HepG2 (cell line): ENCODE measurements around the gene ZNF503. TPM values are rescaled to one million over a fixed set of nuclear protein-coding genes. Genes with fewer than 3 reads are reported as not detected.
A peak's percentile ranks its signal among the peaks of the same experiment; 100 is the strongest.

Experiments used
- ATAD3A ChIP-seq: sonication (generic); formaldehyde crosslinking; IDR thresholded peaks from 2 replicates; pipeline ENCODE4 v1.4.0; 2020; ENCODE audit warnings: missing genetic modification reagents
- BRD4 ChIP-seq: sonication (generic); formaldehyde crosslinking; IDR thresholded peaks from 2 replicates; pipeline ENCODE4 v1.4.0; 2020; ENCODE audit warnings: missing genetic modification reagents
- EEA1 ChIP-seq: sonication (generic); formaldehyde crosslinking; IDR thresholded peaks from 2 replicates; pipeline ENCODE4 v1.5.1; 2020; ENCODE audit warnings: mild to moderate bottlenecking, missing genetic modification reagents, borderline replicate concordance
- EHMT2 ChIP-seq: fragments of 200-600 bp; sonication (generic); IDR thresholded peaks from 2 replicates; pipeline ENCODE4 v1.7.0; 2017; ENCODE audit warnings: antibody characterized with exemption, low read depth, low read length, borderline replicate concordance
- HCFC1 ChIP-seq: fragments of 150-350 bp; IDR thresholded peaks from 2 replicates; pipeline ENCODE4 v1.6.1; 2014; ENCODE audit warnings: low read depth, low read length
- HDAC2 ChIP-seq: sonication (generic); formaldehyde crosslinking; IDR thresholded peaks from 2 replicates; pipeline ENCODE4 v1.4.0; 2020; ENCODE audit warnings: missing genetic modification reagents
- HHEX ChIP-seq: IDR thresholded peaks from 2 replicates; pipeline ENCODE4 v1.6.1; 2016; ENCODE audit warnings: control low read depth
- JUND ChIP-seq: sonication (generic); formaldehyde crosslinking; IDR thresholded peaks from 2 replicates; pipeline ENCODE4 v1.8.0; 2022; ENCODE audit warnings: mild to moderate bottlenecking, missing genetic modification reagents
- KAT8 ChIP-seq: IDR thresholded peaks from 2 replicates; pipeline ENCODE4 v1.6.1; 2016; ENCODE audit warnings: missing genetic modification reagents, missing compliant biosample characterization
- LBX2 ChIP-seq: sonication (generic); formaldehyde crosslinking; IDR thresholded peaks from 2 replicates; pipeline ENCODE4 v1.5.0; 2020; ENCODE audit warnings: missing genetic modification reagents, mild to moderate bottlenecking, borderline replicate concordance
- MTA3 ChIP-seq: sonication (generic); formaldehyde crosslinking; IDR thresholded peaks from 2 replicates; pipeline ENCODE4 v1.4.0; 2020; ENCODE audit warnings: missing genetic modification reagents
- PRPF4 ChIP-seq: fragments of 200-400 bp; formaldehyde crosslinking; IDR thresholded peaks from 2 replicates; pipeline ENCODE4 v1.6.1; 2016; ENCODE audit warnings: low read length, low read depth; ENCODE audit not compliant: poor library complexity, severe bottlenecking
- RFX5 ChIP-seq: IDR thresholded peaks from 2 replicates; pipeline ENCODE4 v1.6.1; 2011; ENCODE audit warnings: low read depth, low read length, improper control_type of control experiment
- RORA ChIP-seq: sonication (generic); formaldehyde crosslinking; IDR thresholded peaks from 2 replicates; pipeline ENCODE4 v1.5.0; 2020; ENCODE audit warnings: mild to moderate bottlenecking, missing genetic modification reagents, moderate library complexity
- SETDB1 ChIP-seq: sonication (generic); formaldehyde crosslinking; IDR thresholded peaks from 2 replicates; pipeline ENCODE4 v1.5.1; 2020; ENCODE audit warnings: missing genetic modification reagents, mild to moderate bottlenecking, borderline replicate concordance
- SIX4 ChIP-seq: sonication (generic); formaldehyde crosslinking; IDR thresholded peaks from 2 replicates; pipeline ENCODE4 v1.4.0; 2020; ENCODE audit warnings: missing genetic modification reagents
- SNAPC2 ChIP-seq: sonication (generic); formaldehyde crosslinking; IDR thresholded peaks from 2 replicates; pipeline ENCODE4 v1.8.1; 2022; ENCODE audit warnings: mild to moderate bottlenecking, missing genetic modification reagents
- SRSF4 ChIP-seq: fragments of 200-400 bp; formaldehyde crosslinking; IDR thresholded peaks from one replicate; pipeline ENCODE4 v1.6.1; 2018; ENCODE audit warnings: mild to moderate bottlenecking, low read depth, low read length, moderate library complexity; ENCODE audit not compliant: poor library complexity, severe bottlenecking
- TBX2 ChIP-seq: sonication (generic); formaldehyde crosslinking; IDR thresholded peaks from 2 replicates; pipeline ENCODE4 v1.5.0; 2020; ENCODE audit warnings: missing genetic modification reagents, mild to moderate bottlenecking, borderline replicate concordance
- THAP11 ChIP-seq: IDR thresholded peaks from 2 replicates; pipeline ENCODE4 v1.6.1; 2016; ENCODE audit warnings: missing biosample characterization, missing genetic modification reagents
- ZBTB39 ChIP-seq: sonication (generic); formaldehyde crosslinking; IDR thresholded peaks from 2 replicates; pipeline ENCODE4 v1.5.0; 2020; ENCODE audit warnings: missing genetic modification reagents
- ZKSCAN8 ChIP-seq: IDR thresholded peaks from 2 replicates; pipeline ENCODE4 v1.6.1; 2016; ENCODE audit warnings: borderline replicate concordance, missing genetic modification reagents, missing compliant biosample characterization
- ZMAT5 ChIP-seq: sonication (generic); formaldehyde crosslinking; IDR thresholded peaks from 2 replicates; pipeline ENCODE4 v1.5.0; 2020; ENCODE audit warnings: mild to moderate bottlenecking, low read depth, missing genetic modification reagents, borderline replicate concordance
- ZNF234 ChIP-seq: sonication (generic); formaldehyde crosslinking; conservative IDR thresholded peaks from 2 replicates; pipeline ENCODE4 v1.5.1; 2020; ENCODE audit warnings: mild to moderate bottlenecking, missing genetic modification reagents
- ZNF562 ChIP-seq: sonication (generic); formaldehyde crosslinking; IDR thresholded peaks from 2 replicates; pipeline ENCODE4 v1.8.0; 2022; ENCODE audit warnings: missing genetic modification reagents, borderline replicate concordance
- ZSCAN22 ChIP-seq: sonication (generic); formaldehyde crosslinking; IDR thresholded peaks from 2 replicates; pipeline ENCODE4 v1.4.0; 2020; ENCODE audit warnings: mild to moderate bottlenecking, missing genetic modification reagents
- ZSCAN5A ChIP-seq: sonication (generic); formaldehyde crosslinking; IDR thresholded peaks from 2 replicates; pipeline ENCODE4 v1.8.0; 2022; ENCODE audit warnings: mild to moderate bottlenecking, missing genetic modification reagents, borderline replicate concordance
- polyA plus RNA-seq, 8 experiments: library from polyadenylated mRNA; depleted of rRNA in 3 of 8; stranded (reverse) in 7 of 8; unstranded in 1 of 8; fragments of >200 nt; fragmentation: Illumina TruSeq in 4 of 8; extraction: Trizol in 4 of 8; gene quantifications; 2 replicates each; pipeline versions ENCODE4 v1.2.1 to v1.2.3, GENCODE V29; 2011 to 2016; ENCODE audit warnings: low read depth in 4 of 8, missing spikeins in 1 of 8, mixed read lengths in 1 of 8; ENCODE audit not compliant: insufficient read depth in 1 of 8
- total RNA-seq, 5 experiments: library from RNA; depleted of rRNA; stranded (reverse); fragments of >200 nt; fragmentation: Illumina TruSeq; extraction: Trizol; gene quantifications; 2 replicates each; pipeline ENCODE4 v1.2.3, GENCODE V29; 2016; ENCODE audit warnings: low read depth in 1 of 5

ZNF503 gene
- total and polyA plus RNA-seq, 2 of the 13 experiments (the other 11 are each of a cell fraction or from before 2014, with no cell fraction given), result 2.7 to 8.3 TPM

GRCh38 chr10:75404815-75405597 is 3.4 kb upstream of the ZNF503 start (continued):
- TF ChIP-seq SETDB1, result no peak
- TF ChIP-seq ZNF234, result no peak; the same call in 1 of the 2 replicates
- TF ChIP-seq MTA3, result no peak
- TF ChIP-seq RFX5, result no peak
- no peak for TF ChIP-seq HCFC1
- peak; percentile 77; the same call in 1 of the 2 replicates for TF ChIP-seq BRD4 (CRISPR knock-in tag)
- no peak for TF ChIP-seq ZSCAN5A (CRISPR knock-in tag)
- TF ChIP-seq SIX4 (CRISPR knock-in tag), result no peak
- 0 out of 2 replicates have a peak, but pooled peaks have one; percentile 9 for TF ChIP-seq JUND (CRISPR knock-in tag)
- peak; percentile 25; the same call in 1 of the 2 replicates for TF ChIP-seq ZKSCAN8
- TF ChIP-seq PRPF4, result no peak
- TF ChIP-seq RORA (CRISPR knock-in tag), result 0 out of 2 replicates have a peak, but pooled peaks have one; percentile 49
- 0 out of 2 replicates have a peak, but pooled peaks have one; percentile 64 for TF ChIP-seq HDAC2 (CRISPR knock-in tag)
- no peak for TF ChIP-seq ZNF562
- no peak for TF ChIP-seq SRSF4
- TF ChIP-seq LBX2, result no peak
- TF ChIP-seq ZMAT5 (CRISPR knock-in tag), result no peak
- 0 out of 2 replicates have a peak, but pooled peaks have one; percentile 48 for TF ChIP-seq ZSCAN22
- no peak for TF ChIP-seq EEA1 (CRISPR knock-in tag)
- TF ChIP-seq HHEX (CRISPR knock-in tag), result no peak
- peak; percentile 94; the same call in 1 of the 2 replicates for TF ChIP-seq TBX2 (CRISPR knock-in tag)
- no peak for TF ChIP-seq ZBTB39
- no peak for TF ChIP-seq EHMT2
- TF ChIP-seq SNAPC2 (CRISPR knock-in tag), result no peak
- TF ChIP-seq ATAD3A (CRISPR knock-in tag), result no peak
- peak; percentile 36 for TF ChIP-seq KAT8 (CRISPR knock-in tag)
- TF ChIP-seq THAP11 (CRISPR knock-in tag), result 0 out of 2 replicates have a peak, but pooled peaks have one; percentile 14
